D721Med (cell line): ENCODE data around the gene VAV3.
"Not testable (repeated sequence)": the region's sequence is repeated elsewhere in the genome, so short reads cannot be mapped to it uniquely, and the experiment has no call there.

Experiments
- DNase-seq: peaks from one replicate; pipeline ENCODE4 v3.0.0; 2011; ENCODE audit warnings: low spot score; ENCODE audit not compliant: insufficient read length
- FAIRE-seq: peaks from 2 replicates; lab custom pipeline; 2011; peaks lifted over from hg19 to GRCh38; lab: Jason Lieb, UNC
- CTCF ChIP-seq: IDR thresholded peaks from 2 replicates; pipeline ENCODE4 v1.5.1; 2012; ENCODE audit warnings: mild to moderate bottlenecking, control low read depth; ENCODE audit not compliant: insufficient read depth; ENCODE audit errors: missing control alignments

Gene VAV3

DNA sequence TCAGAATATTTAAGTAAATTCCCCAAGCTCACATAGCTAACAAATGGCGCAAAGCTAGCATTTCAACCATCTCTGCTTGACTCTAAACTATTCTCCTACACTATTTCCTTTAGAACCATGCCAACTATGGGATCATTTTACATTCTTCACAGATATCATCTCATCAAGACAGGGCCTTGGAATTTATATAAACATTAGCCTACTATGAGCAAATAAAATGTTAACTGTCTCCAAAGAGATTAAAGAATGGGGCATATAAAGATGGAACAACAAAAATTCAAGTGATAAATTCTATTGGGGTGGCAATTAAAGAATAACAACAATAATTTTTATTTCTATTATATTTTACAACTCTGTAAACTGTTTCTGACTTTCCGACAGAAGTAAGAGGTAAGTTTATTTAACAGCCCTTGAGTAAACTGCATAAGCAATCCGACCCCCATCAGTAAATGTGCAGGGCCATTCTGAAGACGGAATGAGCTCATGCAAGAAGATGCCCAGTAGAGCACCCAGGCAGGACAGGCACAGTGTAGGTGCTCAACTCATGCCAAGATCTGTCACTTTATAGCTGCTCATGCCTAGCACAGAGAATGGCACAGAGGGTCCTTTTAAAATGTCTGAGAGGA, 261.9 kb downstream of the VAV3 start:
- TF ChIP-seq CTCF: no peak
- no peak for FAIRE-seq
- no peak for DNase-seq

DNA sequence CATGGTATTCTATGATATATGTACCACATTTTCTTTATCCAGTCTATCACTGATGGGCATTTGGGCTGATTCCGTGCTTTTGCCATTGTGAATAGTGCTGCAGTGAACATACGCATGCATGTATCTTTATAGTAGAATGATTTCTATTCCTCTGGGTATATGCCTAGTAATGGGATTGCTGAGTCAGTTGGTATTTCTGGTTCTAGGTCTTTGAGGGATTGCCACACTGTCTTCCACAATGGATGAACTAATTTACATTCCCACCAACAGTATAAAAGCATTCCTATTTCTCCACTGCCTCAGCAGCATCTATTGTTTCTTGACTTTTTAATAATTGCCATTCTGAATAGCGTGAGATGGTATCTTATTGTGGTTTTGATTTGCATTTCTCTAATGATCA, 264.3 kb downstream of the VAV3 start:
- FAIRE-seq, DNase-seq: not testable (repeated sequence)

- no peak for DNase-seq
Measured at GRCh38 chr1:107698161-107698560, 266.8 kb downstream of the VAV3 start.

DNA sequence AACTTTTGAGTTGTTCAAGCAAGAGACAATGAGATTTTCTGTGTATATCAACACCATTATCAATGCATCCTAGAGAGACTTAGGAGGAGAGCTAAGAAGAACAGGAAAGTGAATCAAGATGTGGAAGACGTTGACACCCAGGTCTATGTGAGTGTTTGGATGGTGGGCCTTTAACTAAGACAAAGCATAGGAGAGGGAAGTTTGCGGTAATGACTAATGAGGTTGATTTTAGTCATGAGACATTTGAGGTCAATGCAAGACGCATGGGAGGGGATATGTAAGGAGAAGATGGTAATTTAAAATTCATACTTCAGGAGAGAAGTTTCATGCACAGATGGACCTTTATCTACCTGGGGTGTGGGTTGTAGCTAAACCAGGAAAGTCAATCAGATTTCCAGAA, 269.6 kb downstream of the VAV3 start:
- TF ChIP-seq CTCF: no peak
- FAIRE-seq (no peak), DNase-seq (no peak)

More at GRCh38 chr1:107698161-107698560, 266.8 kb downstream of the VAV3 start:
- TF ChIP-seq CTCF: no peak
- no peak for FAIRE-seq

GRCh38 chr1:107692580-107693345, 272.2 kb downstream of the VAV3 start:
- FAIRE-seq (no peak), DNase-seq (no peak)
- no peak for TF ChIP-seq CTCF

DNA sequence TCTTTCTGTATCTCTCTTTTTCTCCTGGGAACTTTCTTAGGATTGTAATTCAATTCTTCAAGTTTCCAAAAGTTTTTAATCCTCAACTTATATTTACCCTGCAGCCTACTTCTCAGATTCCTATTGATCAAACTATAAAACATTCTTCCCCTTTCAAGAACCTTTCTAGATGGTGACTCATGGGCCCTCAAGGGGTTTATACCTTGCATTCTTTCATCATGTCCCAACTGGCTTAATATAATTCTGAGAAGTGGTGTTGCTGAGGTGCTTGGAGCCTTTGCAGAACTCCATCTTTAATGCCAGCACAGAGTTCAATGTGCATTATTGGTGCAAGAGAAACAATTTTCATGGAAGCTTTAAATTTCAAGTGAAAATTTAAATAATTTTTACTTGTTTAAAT, 273.4 kb downstream of the VAV3 start:
- FAIRE-seq: no peak
- DNase-seq: no peak
- TF ChIP-seq CTCF: no peak

DNA sequence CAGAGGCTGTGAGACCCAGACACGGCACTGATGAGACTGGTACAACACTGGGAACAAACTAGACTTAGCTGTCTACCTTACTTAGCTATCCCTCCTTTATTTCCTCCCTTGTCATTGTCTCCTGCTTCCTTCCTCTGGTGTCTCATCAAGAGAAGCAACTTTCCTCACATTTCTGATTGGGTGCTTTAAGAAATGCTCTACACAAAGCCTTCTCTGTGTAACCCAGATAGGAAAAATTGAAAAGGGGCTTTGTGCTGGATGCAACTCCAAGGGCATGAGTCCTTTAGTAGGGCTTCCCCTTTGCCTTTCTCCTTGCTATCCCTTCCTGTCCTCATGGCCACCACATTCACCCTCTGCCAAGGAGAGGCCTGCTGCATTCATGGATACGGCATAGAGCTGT, 274.5 kb downstream of the VAV3 start:
- no peak for DNase-seq
- no peak for FAIRE-seq

More for the DNA sequence above, 274.5 kb downstream of the VAV3 start:
- no peak for TF ChIP-seq CTCF
